GM10266 (cell line): ENCODE measurements around the gene NDUFC2.

Source experiments
- DNase-seq: peaks from one replicate; pipeline ENCODE4 v3.0.0; 2012; ENCODE audit errors: extremely low spot score
- TF ChIP-seq, protein P1 (sequence below): IDR thresholded peaks from 2 replicates; pipeline ENCODE4 v1.5.1; 2012; ENCODE audit warnings: mild to moderate bottlenecking, low read depth; ENCODE audit not compliant: control insufficient read depth, insufficient read depth; ENCODE audit errors: missing control alignments

The NDUFC2 gene

DNA sequence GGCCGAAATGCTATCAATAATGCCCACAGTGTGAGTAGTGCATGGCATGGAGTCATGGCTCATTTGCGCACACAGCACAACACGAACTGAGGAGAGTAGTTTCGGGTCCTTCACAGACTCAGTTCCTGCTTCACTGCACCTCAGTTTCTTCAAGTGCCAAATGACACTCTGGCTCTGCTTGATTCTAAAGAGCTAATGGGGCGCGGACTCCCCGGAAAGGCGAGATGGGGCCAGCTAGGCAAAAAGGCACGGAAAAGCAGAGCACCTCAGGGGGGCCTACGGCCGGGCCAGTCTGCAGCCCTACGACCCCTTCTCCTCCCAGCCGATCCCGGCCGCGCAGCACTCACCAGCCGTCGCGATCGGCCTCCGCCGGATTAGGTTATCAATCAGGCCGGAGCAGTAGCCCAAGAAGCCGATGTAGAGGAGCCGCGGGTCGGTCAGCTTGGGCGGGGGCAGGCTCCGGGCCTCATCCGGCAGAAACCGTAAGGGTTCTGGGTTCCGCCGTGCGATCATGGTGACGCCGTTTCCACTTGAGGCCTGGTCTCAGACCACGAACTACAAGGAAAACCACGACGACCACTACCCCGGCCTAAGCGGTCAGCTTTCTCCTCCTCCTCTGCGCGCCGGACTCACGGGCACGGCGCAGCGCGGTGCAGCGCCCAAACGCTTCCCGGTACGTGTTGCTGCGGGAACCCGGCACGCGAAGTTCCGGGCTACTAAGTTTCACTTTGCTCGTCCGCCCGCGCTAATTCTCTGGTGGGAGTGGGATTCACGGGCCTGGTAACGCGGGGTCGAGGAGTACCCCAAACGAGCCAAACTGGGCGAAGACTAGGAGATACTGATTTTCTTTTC, at the start of gene NDUFC2:
Gene NDUFC2, minus strand, starts transcription at position 631 of the 852 bp plus-strand sequence. Its CDS starts 118 bp downstream, at position 513.
- peak; percentile 74 for DNase-seq
- TF ChIP-seq, protein P1, sequence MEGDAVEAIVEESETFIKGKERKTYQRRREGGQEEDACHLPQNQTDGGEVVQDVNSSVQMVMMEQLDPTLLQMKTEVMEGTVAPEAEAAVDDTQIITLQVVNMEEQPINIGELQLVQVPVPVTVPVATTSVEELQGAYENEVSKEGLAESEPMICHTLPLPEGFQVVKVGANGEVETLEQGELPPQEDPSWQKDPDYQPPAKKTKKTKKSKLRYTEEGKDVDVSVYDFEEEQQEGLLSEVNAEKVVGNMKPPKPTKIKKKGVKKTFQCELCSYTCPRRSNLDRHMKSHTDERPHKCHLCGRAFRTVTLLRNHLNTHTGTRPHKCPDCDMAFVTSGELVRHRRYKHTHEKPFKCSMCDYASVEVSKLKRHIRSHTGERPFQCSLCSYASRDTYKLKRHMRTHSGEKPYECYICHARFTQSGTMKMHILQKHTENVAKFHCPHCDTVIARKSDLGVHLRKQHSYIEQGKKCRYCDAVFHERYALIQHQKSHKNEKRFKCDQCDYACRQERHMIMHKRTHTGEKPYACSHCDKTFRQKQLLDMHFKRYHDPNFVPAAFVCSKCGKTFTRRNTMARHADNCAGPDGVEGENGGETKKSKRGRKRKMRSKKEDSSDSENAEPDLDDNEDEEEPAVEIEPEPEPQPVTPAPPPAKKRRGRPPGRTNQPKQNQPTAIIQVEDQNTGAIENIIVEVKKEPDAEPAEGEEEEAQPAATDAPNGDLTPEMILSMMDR = no peak

DNA sequence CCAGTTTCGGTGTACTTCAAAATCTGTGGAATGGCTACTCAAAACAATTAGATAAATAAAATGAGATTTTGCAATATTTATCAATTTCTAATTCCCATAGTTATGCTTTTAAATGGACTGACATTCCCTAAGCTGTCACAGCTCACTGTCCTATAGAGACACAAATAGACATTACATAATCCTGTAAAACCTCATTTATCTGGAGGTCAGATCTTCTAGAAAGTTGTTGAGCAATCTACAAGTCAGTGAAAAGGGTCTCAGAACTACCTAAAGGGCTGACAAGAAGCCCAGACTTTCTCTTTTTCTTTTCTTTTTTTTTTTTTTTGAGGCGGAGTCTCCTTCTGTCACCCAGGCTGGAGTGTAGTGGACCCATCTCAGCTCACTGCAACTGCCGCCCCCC, 47.7 kb upstream of the NDUFC2 start:
- no peak for DNase-seq
- TF ChIP-seq, protein P1 = no peak

DNA sequence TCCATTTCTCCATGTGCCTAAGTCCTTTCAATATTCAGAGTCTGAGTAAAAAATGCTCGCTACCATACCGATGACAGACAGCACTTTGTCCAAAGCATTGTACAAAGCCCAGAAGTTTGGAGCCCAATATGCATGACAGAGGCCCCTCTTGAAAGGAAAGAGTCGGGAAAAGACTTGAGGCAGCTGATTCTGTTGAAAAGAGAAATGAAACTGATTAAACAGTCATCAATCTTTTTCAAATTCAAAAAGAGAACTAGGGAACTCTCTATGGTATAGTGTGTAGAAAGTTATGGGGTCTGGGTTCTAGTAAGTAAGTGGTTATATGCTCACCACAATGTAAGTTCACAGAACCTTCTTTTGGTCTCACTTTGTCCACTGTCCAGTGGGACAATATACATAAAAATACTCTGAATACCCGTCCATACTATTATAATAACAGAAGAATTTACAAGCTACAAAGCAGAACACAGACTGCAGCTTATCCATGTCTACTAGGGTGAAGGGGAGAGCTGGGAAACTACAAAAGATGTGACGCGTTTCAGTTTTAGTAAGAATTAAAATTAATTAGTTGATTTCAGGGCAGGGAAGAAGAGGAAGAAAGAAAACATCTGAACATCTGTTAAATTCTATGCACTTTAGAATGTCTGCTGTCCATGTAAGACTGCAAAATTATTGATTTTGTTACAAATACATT, 33.1 kb upstream of the NDUFC2 start:
- peak; percentile 22 for DNase-seq
- TF ChIP-seq, protein P1 = no peak

DNA sequence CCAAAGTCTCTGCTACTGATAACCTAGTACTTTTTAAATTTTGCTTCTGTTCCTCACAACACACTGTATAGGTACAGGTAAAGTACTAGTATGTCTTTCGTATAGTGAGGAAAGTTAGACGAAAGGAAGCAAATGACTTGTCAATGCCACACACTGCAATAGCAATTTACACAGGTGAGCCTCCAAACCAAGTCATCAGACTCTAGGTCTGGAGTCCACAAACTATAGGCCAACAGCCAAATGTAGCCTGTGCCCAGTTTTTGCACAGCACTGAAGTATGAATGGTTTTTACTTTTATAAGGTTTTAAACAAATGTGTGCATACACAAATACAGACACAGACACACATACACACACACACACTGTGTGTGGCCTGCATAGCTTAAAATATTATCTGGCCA, 31.6 kb upstream of the NDUFC2 start:
- TF ChIP-seq, protein P1 = no peak
- DNase-seq = no peak

DNA sequence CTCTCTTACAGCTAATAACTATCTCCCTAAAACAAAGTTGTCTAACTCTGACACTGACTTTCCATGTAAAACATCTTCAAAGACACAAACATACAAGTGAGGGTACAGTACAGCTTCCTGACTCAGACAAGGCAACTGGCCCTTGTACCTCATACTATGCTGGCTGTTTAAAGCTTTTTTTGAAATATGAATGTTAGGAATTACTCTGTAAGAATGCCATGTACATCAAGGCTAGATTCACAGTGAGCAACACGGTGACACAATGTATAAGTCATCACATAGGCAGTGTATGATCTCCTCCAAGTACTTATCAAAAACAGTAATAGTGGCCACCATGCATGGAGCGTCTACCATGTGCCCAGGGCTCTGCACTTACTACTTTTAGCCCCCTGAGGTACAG, 31.2 kb upstream of the NDUFC2 start:
- TF ChIP-seq, protein P1 = no peak
- no peak for DNase-seq

DNA sequence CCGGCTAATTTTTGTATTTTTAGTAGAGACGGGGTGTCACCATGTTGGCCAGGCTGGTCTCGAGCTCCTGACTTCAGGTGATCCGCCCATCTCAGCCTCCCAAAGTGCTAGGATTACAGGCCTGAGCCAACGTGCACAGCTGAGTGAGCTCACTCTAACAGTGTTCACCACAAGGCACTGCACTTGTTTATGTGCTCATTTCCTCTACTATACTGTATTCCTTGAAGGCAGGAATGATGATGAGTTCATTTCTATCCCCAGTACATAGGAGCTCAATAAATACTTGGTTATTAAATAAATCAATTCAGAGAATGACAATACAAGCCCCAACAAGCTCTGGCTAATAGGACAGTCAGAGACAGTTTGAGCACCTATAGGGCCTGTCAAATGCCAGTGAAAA, 30.7 kb upstream of the NDUFC2 start:
- DNase-seq = no peak

More for the DNA sequence above, 30.7 kb upstream of the NDUFC2 start:
- TF ChIP-seq, protein P1 = no peak
